Stimulated activated CD8-positive, alpha-beta memory T cell treated with anti-CD3 and anti-CD28 coated beads, Interleukin-2, amount 100 ng/mL, for 48 hours (primary cell): ENCODE measurements around the gene MICAL3.

Source experiments
- DNase-seq, 2 donors: peaks; one replicate each; pipeline ENCODE4 v3.0.0-alpha.2; 2020; ENCODE audit warnings: low read depth in 2 of 2

MICAL3 gene

GRCh38 chr22:17916226-17916889 is 108.0 kb downstream of the MICAL3 start:
- DNase-seq = no peak

GRCh38 chr22:17915676-17916075 is 108.7 kb downstream of the MICAL3 start:
- no peak for DNase-seq

DNA sequence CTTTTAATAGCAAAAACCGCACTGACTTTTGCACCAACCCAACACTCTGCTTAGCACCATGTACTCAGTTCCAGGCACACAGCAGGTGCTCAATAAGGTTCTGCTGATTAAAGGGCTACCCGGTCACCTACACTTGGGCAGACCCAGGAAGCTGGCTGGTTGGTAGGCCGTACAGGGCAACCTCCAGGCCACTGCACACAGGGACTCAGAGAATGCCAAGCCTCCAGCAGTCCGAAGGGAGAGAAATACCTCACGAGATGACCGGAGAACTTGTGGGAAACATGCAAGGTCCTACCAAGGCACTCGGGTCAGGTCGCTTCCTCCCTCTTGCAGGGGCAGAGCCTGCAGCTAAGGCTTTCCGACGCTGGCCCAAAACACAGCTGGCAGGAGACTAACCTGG is 109.2 kb downstream of the MICAL3 start:
- DNase-seq = no peak

DNA sequence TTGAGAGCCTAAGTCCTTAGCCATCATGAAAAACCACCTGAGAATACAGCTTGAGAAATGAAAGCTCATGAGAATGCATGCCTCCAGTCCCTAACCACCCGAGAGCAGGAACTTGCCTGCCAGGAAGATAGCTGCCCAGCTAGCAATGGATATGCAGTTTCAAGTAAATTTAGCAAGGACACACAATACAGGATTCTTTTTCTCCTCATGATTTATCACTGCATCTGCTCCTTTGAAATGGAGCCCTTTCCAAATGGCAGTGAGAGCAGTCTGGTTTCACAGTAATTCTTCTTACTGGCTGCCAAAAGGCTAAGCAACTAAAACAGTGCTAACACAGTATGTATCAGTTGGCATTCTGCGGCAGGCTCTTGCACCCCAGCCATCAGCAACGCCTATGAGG is 109.9 kb downstream of the MICAL3 start:
- DNase-seq = no peak

DNA sequence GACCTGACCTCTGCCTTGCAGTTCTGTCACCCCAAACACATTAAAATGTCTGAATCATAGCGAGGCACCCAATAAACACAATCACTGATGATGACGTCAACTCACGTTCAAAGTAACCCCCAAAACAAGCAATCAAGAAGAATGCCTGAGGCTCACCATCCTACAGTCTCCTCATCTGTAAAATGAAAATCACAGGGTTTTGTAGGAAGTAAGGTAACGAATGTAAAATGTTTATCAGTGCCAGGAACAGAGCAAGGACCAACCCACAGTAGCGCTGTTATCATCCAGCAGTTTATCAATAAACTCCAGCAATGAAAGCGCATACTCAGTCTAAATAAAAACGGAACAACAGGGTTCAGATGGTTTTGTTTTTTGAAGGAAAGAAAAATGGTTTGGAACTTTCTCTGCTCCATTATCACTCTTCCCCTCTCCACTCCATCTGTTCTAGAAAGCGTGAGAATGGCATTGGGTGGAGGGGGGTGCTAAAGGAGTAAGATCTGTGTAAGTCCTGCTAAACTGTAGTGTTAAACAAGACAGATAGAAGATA is 110.5 kb downstream of the MICAL3 start:
- DNase-seq = no peak

- no peak for DNase-seq
Measured at GRCh38 chr22:17912945-17913721, 111.2 kb downstream of the MICAL3 start.

DNA sequence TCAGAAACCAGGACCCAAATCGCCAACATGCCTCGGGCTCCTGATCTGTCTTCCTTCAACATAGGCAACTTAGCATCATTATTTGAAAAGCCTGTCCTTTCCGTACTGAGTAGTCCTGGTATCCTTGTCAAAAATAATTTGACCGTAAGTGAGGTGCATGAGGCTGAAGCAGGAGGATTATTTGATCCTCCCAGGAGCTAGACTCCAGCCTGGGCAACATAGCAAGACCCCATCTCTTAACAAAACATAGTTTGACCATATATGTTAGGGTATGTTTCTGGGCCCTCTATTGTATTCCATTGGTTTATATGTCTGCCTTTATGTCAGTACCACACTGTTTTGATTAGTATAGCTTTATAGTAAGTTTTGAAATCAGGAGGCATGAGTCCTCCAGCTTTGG is 112.5 kb downstream of the MICAL3 start:
- no peak for DNase-seq

GRCh38 chr22:17911312-17911705 is 113.1 kb downstream of the MICAL3 start:
- DNase-seq = no peak

DNA sequence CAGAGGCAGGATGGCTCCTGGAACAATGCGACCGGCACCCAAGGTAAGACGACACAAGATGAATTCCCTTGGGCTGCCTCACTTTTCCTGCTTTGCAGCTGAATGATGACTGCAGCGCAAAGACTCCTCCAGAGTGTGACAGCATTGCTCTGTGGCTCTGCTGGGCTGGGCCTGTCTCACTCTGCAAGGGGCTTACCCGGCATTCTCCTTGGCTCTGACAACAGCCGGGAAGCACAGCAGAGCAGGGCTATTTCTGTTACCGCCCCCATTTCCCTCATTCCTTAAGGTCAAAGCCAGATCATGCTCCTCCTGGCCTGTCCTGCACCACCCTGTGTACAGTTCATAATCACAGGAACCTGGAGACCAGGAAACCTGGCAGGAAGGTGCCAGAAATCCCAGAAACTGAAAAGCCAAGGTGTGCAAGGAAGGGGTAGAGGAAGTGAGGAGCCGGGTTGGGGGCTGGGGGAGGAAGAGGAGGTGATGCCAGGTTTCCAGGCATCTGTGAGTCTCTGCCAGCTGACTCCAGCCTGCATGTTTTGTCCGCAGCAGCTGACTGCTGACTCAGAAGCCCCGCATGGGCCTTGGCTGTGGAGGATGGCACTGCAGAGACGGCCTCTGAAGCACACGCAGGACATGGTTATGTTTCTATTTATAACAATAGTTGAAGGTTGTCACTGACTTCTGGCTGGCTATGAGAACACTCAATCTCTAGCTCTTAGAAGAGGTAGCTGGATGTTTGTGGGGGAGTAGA is 113.6 kb downstream of the MICAL3 start:
- DNase-seq = no peak

GRCh38 chr22:17907748-17908051 is 116.7 kb downstream of the MICAL3 start:
- no peak for DNase-seq

GRCh38 chr22:17906978-17907747 is 117.2 kb downstream of the MICAL3 start:
- no peak for DNase-seq

- no peak for DNase-seq
Measured at GRCh38 chr22:17905445-17905844, 118.9 kb downstream of the MICAL3 start.

DNA sequence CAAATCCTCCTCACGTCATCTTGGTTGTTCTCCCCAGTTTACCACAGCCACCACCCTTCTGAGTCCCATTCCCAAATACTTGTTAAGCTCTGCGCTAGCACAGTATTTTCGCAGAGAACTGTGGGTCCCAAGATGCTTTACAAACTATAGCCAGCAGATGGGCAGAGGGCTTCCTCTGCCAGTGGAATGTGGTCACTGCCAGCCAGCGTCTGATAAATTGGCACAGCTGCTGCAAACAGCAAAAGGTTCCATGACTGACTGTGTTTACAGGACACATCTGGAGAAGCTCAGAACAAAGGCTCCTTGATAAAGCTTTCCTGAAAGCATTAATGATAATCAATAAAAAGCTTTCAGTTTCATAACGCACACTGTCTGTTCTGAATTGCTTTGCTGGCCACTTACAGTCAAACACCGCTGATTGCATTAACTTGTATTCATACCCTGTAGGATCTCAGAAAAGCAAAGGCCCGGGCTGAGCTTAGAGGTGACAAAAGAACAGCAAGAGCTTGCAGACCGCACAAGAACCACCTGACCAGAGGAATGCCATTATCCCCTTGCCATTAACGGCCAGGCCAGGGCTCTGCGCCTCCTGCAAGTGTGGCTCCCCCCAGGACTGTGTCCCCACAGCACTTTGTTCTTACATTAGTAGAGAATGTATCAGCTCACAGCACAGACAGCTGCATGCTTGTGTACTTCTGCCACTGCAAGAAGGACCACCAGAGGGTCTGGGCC is 120.6 kb downstream of the MICAL3 start:
- DNase-seq = no peak

DNA sequence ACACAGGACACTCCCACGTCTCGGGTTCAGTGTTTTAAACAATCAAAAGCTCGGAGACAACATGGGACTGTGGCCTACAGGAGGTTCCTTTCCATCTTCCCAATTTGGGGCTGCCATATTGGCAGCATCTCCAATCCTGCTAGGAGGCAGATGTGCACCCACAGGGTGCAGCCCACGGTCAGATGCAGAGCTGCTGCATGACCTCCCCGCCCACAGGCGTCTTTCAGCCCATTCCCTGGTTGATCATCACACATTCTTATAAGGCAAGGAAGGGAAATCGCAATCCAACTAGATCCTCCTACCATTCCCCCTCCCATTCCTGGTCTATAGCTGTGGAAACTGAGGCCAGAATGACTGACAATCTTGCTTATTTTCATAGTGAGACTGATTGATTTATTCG is 121.4 kb downstream of the MICAL3 start:
- no peak for DNase-seq

- DNase-seq = no peak
Measured at GRCh38 chr22:17898375-17898774, 126.0 kb downstream of the MICAL3 start.

DNA sequence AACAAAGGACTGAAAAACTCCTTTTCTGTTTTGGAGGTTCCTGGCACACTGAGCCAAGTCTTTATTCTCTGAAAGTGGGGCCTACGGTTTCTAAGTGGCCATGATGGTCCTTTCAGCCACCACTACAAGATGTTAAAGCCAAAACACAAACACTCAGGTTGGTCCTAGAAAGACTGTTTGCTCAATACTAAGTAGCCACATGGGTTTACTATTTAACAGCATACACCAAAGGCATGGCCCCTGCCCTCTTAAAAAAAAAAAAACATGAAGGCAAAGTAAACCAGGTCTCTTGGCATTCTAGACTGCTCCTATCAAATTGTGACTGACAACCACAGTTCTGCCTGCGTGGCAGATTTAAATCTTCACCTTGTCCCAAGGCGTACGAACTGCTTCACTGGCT is 126.5 kb downstream of the MICAL3 start:
- no peak for DNase-seq

- no peak for DNase-seq
Measured at GRCh38 chr22:17897426-17897825, 126.9 kb downstream of the MICAL3 start.

- no peak for DNase-seq
Measured at GRCh38 chr22:17896586-17896985, 127.8 kb downstream of the MICAL3 start.

DNA sequence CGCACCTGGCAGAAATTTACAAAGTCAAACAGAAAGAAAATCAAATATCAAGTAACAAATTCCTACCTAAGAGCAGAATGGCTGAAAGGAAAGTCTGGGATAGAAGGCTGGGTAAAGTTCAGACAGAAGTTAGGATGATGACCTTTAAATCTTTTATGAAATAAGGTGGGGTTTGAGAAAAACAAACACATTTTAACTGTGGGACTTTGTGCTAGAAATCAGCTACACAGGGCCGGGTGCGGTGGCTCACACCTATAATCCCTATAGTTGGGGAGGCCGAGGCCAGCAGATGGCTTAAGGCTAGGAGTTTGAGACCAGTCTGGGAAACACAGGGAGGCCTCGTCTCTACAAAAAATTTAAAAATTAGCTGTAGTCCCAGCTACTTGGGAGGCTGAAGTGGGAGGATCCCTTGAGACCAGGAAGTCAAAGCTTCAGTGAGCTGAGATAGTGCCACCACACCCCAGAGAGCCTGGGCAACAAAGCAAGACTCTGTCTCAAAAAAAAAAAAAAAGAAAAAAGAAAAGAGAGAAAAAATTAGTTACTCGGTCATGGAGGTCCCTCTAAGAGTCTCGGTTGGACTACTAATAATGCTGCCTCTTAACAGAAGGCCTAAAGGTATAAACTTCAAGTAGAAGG is 130.3 kb downstream of the MICAL3 start:
- DNase-seq = no peak

DNA sequence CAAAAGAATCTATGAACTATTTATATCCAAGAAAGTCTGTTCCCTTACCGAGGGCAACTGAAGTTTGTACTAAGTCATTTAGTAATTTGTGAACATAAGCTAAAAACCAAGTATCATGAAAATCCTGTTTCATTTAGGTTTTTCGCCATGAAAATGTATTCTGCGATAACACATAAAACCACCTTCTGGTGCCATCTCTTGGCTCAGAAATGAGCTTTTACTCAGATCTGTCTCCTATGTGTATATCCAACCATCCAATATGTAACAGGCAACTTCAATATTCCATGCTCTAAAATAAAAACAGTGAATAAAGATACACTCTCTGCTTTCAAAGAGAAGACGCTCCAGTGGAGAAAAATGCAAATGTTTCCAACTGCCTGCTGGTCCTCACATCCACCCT is 132.0 kb downstream of the MICAL3 start:
- DNase-seq = no peak
